Measurements from ENCODE around the gene CROCC2.

Gene CROCC2

GRCh38 chr2:240911641-240912265 is 5.6 kb downstream of the CROCC2 start:
- DNase-seq: no peak

DNA sequence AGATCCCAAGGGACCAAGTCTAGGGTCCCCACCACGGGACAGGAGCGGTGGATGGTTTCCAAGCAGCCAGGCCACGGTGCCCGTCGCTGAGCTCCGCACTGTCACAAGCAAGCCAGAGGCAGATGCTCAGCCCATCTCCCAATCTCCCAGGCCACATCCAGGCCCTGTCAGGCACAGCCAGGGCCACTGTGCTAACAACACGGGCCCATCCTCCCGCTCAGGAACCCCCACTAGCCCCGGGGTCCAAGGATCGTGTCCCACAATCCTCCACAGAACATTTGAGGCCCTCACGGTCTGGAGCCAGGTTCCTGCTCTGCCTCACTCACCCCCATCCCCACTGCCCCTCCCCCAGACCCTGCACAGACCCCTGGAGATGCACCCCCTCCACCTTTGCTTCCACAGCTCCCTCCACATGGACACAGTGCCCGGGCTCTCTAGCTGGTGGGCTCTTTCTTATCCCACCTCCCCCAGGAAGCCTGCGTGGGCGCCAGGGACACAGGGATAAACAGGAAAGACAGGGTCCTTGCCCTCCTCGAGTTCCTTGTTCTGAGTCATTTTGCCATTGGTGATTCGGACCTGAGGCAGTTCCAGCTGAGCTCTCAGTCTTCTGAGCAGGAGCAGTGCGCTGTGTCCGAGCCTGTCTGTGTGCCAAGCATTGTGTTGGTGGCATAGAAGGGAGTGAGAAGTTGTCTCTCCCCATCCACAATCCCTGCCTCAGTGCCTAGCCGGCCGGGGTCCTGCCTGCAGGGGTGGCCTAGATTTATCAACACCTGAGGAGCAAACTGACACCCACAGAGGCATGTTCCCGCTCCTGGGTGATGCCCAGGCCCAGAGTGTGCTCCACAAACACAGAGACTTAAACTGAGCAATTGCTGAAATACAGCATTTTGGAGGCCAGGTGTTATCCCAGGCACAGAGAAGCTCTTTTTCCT is 7.0 kb downstream of the CROCC2 start:
- no peak for DNase-seq

GRCh38 chr2:240913810-240914644 is 7.9 kb downstream of the CROCC2 start:
- peak in 4 of 5 donors; percentile 20 to 50 (median 42) for DNase-seq

GRCh38 chr2:240914645-240915525 is 8.7 kb downstream of the CROCC2 start:
- no peak for DNase-seq

DNA sequence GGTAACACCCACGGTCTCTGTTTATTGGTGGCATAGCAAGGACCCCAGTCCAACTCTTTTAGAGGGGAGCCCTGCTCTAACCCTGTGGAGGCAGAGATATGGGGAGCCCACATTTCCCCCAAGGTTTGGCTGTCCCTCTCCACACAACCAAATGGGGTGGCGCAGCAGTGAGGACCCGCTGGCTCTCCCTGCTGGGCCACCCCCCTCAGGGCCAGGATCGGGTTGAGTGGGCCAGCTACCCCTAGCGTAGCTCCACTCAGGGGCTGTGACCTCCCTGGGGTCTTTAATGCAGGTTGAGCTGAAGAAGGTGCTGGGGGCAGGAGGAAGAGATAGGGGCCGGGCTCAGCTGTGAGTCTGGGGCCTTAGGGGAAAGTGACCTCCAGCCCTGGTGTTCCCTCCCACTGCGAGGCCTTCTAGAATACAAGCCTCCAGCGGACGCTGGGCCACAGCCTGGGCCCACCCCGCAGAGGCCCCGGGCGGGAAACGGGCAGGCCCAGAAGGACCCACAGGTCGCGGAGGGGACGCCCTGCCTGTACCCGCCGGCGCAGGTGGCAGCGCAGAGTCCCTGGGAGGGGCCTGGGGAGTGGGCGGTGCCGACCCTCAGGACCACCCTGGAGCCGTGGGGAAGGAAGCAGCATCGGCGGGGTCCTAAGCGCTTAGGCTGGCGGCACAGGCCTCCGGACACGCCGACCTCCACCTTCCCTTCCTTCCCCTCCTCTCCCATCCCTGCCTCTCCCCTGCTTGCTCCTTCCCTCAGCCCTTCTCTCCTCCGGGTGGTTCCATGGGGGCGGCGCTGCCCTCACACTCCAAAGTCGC is 9.6 kb downstream of the CROCC2 start:
- DNase-seq: no peak

GRCh38 chr2:240916571-240917008 is 10.5 kb downstream of the CROCC2 start:
- DNase-seq: peak in 1 of 5 donors; percentile 5

- DNase-seq: peak in 2 of 5 donors; percentile 3 to 7
Measured at GRCh38 chr2:240917009-240917683, 11.0 kb downstream of the CROCC2 start.

DNA sequence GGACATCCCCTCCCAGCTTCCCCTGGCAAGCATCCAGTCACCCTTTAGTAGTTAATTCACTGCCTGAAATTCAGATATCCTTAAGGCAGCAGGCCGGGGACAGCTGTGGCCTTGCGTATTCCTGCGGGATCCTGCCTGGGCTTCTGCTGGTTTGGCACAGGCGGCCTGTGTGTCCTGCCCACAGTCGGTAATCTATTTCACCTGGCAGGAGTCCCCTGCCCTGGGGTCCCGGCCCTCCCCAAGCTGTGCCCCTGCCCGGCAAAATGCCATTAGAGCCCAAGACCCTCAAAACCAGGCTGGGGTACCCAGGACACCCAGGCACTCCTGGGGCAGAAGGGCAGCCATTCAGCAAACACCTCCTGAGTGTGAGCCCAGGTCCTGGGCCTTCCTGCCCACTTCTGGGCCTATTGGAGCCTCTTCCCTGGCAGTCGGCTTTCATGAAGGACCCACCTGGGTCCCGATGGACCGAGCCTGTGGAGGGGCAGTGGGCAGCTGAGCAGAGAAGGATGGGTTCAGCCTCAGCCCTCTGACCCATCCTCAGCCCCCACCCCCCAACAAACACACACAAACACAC is 11.6 kb downstream of the CROCC2 start:
- peak in 2 of 5 donors; percentile 3 to 8 for DNase-seq

DNA sequence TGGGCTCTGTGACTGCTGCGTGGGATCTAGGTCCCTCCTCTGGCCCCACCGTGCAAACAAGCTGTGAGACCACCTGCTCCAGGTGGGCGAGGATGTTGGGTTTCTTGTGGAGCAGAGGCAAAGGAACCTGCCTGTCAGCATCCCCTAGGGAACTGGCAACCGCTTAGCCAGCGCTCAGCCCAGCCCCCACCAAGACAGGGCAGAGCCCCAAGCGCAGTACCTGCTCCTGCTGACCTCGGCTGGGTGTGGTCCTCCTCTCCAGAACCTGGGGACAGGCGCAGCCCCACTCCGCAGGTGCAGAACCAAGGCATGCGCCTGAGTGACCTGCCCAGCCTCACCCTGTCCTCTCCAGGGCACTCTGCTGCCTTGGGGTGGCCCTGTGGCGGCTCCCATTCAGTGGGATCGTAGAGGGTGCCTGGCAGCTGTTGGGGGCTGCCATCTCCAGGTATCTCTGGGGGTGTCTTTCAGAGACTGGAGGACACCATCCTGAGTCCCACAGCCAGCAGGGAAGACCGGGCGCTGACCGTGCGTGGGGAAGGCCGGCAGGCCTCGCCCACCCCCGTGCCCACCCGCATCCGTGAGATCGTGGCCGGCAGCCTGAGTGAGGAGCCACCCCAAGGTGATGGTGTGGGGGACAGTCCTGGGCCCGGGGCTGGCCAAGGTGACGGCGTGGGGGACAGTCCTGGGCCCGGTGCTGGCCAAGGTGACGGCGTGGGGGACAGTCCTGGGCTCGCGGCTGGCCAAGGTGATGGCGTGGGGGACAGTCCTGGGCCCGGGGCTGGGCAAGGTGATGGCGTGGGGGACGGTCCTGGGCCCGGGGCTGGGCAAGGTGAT is 12.3 kb downstream of the CROCC2 start:
- DNase-seq: peak in 2 of 5 donors; percentile 2 to 6

DNA sequence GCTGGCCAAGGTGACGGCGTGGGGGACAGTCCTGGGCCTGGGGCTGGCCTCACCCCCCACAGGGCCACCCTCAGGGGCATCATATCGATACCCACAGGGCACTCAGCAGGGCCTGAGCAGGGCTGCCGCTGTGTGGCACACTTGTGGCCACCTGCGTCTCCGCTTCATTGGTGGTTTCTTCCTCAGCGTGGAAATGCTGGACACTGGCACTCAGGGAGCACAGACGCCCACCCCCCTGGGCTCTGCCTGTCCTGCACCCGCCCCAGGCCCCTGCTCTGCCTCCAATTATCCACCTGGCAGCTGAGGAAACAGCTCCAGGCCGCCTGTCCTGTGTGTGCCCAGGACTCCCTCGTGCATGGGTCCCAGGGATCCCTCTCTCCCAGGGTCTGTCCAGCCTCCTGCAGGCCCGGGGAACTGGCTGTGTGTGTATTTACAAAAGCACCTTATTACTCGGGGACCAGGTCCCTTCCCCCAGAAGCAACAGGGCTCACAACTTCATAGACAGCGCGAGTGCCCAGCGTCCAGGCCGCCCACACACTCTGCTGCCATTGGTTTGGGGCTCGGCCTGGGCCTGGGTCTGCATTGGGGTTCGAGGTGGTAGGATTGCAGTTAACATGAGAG is 13.1 kb downstream of the CROCC2 start:
- DNase-seq: peak in 1 of 5 donors; percentile 6

- DNase-seq: peak in 1 of 5 donors; percentile 6
Measured at GRCh38 chr2:240919786-240920782, 13.9 kb downstream of the CROCC2 start.

GRCh38 chr2:240920783-240921231 is 14.7 kb downstream of the CROCC2 start:
- DNase-seq: peak in 1 of 5 donors; percentile 8

DNA sequence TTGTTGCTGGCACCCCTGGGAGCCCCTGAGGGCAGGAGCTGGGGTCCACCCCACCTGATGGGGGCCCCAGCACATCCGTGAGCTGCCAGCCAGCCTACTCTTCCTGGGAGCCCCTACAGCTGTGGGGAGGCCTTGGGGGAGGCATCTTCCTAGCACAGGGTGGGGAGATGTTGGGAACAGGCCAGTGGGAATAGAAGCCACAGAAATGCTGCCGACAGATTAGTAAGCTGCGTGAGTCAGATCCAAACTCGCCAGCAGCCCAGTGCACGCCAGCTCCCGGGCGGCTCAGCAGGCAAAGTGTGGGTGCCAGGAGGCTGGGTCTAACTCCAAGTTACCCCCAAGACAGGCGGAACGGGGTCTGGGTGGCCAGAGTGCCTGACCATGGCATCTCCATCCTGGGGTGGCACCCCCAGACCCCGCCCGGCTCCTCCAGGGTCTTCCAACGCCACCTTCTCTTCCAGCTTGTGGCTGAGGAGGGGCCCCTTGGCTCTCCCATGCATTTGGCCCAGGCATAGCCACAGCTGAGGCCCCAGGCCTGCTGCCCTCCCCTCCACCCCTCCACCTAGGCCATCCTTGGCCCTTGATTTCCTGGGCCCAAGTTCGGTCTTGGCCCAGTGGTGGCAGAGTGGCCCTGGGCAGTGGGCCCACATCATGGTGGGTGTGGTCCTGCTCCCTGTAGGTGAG is 15.3 kb downstream of the CROCC2 start:
- DNase-seq: peak in 1 of 5 donors; percentile 11

- DNase-seq: no peak
Measured at GRCh38 chr2:240921995-240922244, 15.8 kb downstream of the CROCC2 start.

- peak in 1 of 5 donors; percentile 8 for DNase-seq
Measured at GRCh38 chr2:240922245-240922981, 16.3 kb downstream of the CROCC2 start.

GRCh38 chr2:240922982-240923537 is 16.9 kb downstream of the CROCC2 start:
- DNase-seq: peak in 1 of 5 donors; percentile 6

Measured in T-helper 1 cell (primary cell).